HTR-8/SVneo (cell line): Measurements from ENCODE around the gene COL7A1.

Experiments used
- DNase-seq: peaks from one replicate; pipeline ENCODE4 v3.0.0; 2011; ENCODE audit warnings: low spot score, mixed read lengths; ENCODE audit not compliant: insufficient read length
- FAIRE-seq: peaks from 2 replicates; lab custom pipeline; 2011; peaks lifted over from hg19 to GRCh38; lab: Jason Lieb, UNC

The COL7A1 gene

GRCh38 chr3:48514431-48515227 lies 80.5 kb downstream of the COL7A1 start:
- no peak for DNase-seq
- FAIRE-seq = no peak
